Measurements from ENCODE around the gene TBCE.

GRCh38 chr1:235397733-235398132 is 30.5 kb downstream of the TBCE start:
- TF ChIP-seq, protein P1, sequence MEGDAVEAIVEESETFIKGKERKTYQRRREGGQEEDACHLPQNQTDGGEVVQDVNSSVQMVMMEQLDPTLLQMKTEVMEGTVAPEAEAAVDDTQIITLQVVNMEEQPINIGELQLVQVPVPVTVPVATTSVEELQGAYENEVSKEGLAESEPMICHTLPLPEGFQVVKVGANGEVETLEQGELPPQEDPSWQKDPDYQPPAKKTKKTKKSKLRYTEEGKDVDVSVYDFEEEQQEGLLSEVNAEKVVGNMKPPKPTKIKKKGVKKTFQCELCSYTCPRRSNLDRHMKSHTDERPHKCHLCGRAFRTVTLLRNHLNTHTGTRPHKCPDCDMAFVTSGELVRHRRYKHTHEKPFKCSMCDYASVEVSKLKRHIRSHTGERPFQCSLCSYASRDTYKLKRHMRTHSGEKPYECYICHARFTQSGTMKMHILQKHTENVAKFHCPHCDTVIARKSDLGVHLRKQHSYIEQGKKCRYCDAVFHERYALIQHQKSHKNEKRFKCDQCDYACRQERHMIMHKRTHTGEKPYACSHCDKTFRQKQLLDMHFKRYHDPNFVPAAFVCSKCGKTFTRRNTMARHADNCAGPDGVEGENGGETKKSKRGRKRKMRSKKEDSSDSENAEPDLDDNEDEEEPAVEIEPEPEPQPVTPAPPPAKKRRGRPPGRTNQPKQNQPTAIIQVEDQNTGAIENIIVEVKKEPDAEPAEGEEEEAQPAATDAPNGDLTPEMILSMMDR (conservative IDR thresholded peaks at IDR 0.05; ENCODE audit: low read depth, low read length): no peak
- TF ChIP-seq EZH2 (IDR thresholded peaks at IDR 0.05; ENCODE audit: low read length, unreplicated experiment) (no peak), EZH2phosphoT487 (IDR thresholded peaks at IDR 0.05; ENCODE audit: borderline replicate concordance, low read length) (no peak)

All from PC-3 (cell line).